Ecto neural progenitor cell (in vitro differentiated cells): ENCODE data around the gene XPNPEP3.

ENCODE experiments used
- DNase-seq: peaks from one replicate; pipeline ENCODE4 v3.0.0-alpha.2; 2018; ENCODE audit warnings: low spot score

The XPNPEP3 gene

GRCh38 chr22:40950962-40951794 lies 94.2 kb downstream of the XPNPEP3 start, which contains the start of gene RBX1:
TSS of gene RBX1 (plus strand) at chr22:40951378. CDS start at chr22:40951399, 21 bp downstream.
- peak; percentile 99 for DNase-seq

GRCh38 chr22:40951795-40952605 lies 95.1 kb downstream of the XPNPEP3 start:
- no peak for DNase-seq

GRCh38 chr22:40953471-40953870 lies 96.5 kb downstream of the XPNPEP3 start:
- no peak for DNase-seq

- no peak for DNase-seq
These were observed 97.2 kb downstream of the XPNPEP3 start for GRCh38 chr22:40954113-40954512.

GRCh38 chr22:40955571-40955970 lies 98.6 kb downstream of the XPNPEP3 start:
- DNase-seq, result no peak

- DNase-seq, result no peak
These were observed 100.7 kb downstream of the XPNPEP3 start for GRCh38 chr22:40957601-40958000.

GRCh38 chr22:40958299-40958698 lies 101.4 kb downstream of the XPNPEP3 start:
- DNase-seq, result no peak

GRCh38 chr22:40960145-40960544 lies 103.2 kb downstream of the XPNPEP3 start:
- DNase-seq, result no peak

GRCh38 chr22:40965936-40966725 lies 109.2 kb downstream of the XPNPEP3 start:
- no peak for DNase-seq

GRCh38 chr22:40966726-40967085 lies 109.8 kb downstream of the XPNPEP3 start:
- no peak for DNase-seq

GRCh38 chr22:40967111-40967760 lies 110.3 kb downstream of the XPNPEP3 start:
- no peak for DNase-seq

GRCh38 chr22:40972587-40972986 lies 115.6 kb downstream of the XPNPEP3 start:
- DNase-seq, result no peak

- DNase-seq, result no peak
These were observed 116.2 kb downstream of the XPNPEP3 start for GRCh38 chr22:40973144-40973543.

- DNase-seq, result no peak
These were observed 118.4 kb downstream of the XPNPEP3 start for GRCh38 chr22:40975366-40975765.

- no peak for DNase-seq
These were observed 120.1 kb downstream of the XPNPEP3 start for GRCh38 chr22:40976866-40977700.

GRCh38 chr22:40979198-40979597 lies 122.2 kb downstream of the XPNPEP3 start:
- DNase-seq, result no peak

GRCh38 chr22:40979871-40980270 lies 122.9 kb downstream of the XPNPEP3 start:
- no peak for DNase-seq
